IMR-90 (cell line): ENCODE results near the gene ACYP2. TPM values are rescaled to one million over a fixed set of nuclear protein-coding genes. Genes with fewer than 3 reads are reported as not detected.

Experiments used
- ATAC-seq: fragments of 200-7000 bp; cut with Tn5 transposase; 2 replicates; pipeline ENCODE4 v1.9.1; 2020; ENCODE audit warnings: low read depth, mild to moderate bottlenecking, moderate library complexity
- BruUV-seq: library from RNA; stranded (reverse); fragments of 400-500 nt; replicated peaks from 2 replicates; lab custom pipeline; 2021; lab: Mats Ljungman, UMichigan
- CTCF ChIA-PET: fragments of 300-600 bp; formaldehyde crosslinking; extraction: SDS; loops from one replicate; lab custom pipeline; 2021; ENCODE audit warnings: antibody characterized with exemption; lab: Yijun Ruan, JAX
- POLR2A ChIA-PET: fragments of 300-600 bp; sonication (Branson Sonifier 250); formaldehyde crosslinking; loops from one replicate; lab custom pipeline; 2022; ENCODE audit warnings: antibody characterized with exemption; ENCODE audit not compliant: unreplicated experiment; lab: Charles Lee
- DNase-seq: peaks from one replicate; pipeline ENCODE4 v3.0.0; 2013
- H2AFZ ChIP-seq: replicated peaks from 2 replicates; pipeline ENCODE3; 2013; ENCODE audit warnings: low read length, mild to moderate bottlenecking; ENCODE audit not compliant: poor library complexity
- H2AK5ac ChIP-seq: 2 replicates; pipeline ENCODE4 v1.6.1; 2013; ENCODE audit warnings: low read depth, low read length, inconsistent platforms
- H2AK9ac ChIP-seq: replicated peaks from 2 replicates; pipeline ENCODE3; 2013; ENCODE audit warnings: mild to moderate bottlenecking, low read depth, low read length, moderate library complexity; ENCODE audit not compliant: poor library complexity
- H2BK120ac ChIP-seq: 2 replicates; pipeline ENCODE4 v1.6.1; 2013; ENCODE audit warnings: low read depth, low read length, inconsistent platforms
- H2BK15ac ChIP-seq: 3 replicates; pipeline ENCODE4 v1.6.1; 2013; ENCODE audit warnings: low read depth, low read length, inconsistent platforms
- H2BK20ac ChIP-seq: 2 replicates; pipeline ENCODE4 v1.6.1; 2013; ENCODE audit warnings: low read depth, mild to moderate bottlenecking, inconsistent platforms, low read length, moderate library complexity
- H2BK5ac ChIP-seq: 2 replicates; pipeline ENCODE4 v1.6.1; 2013; ENCODE audit warnings: mild to moderate bottlenecking, low read depth, low read length, inconsistent platforms; ENCODE audit not compliant: poor library complexity, severe bottlenecking
- H3K14ac ChIP-seq: replicated peaks from 2 replicates; pipeline ENCODE4 v1.6.1; 2013; ENCODE audit warnings: low read depth, low read length, inconsistent platforms
- H3K18ac ChIP-seq: 2 replicates; pipeline ENCODE4 v1.6.1; 2013; ENCODE audit warnings: low read depth, low read length, control low read depth
- H3K23ac ChIP-seq: 2 replicates; pipeline ENCODE4 v1.6.1; 2013; ENCODE audit warnings: low read depth, low read length, inconsistent platforms
- H3K27ac ChIP-seq: 2 replicates; pipeline ENCODE4 v1.5.1; 2013; ENCODE audit warnings: mild to moderate bottlenecking, control low read depth, low read length; ENCODE audit not compliant: insufficient read depth
- H3K27me3 ChIP-seq: 2 replicates; pipeline ENCODE4 v1.6.1; 2013; ENCODE audit warnings: low read length; ENCODE audit not compliant: control insufficient read depth, insufficient read depth
- H3K36me3 ChIP-seq: 2 replicates; pipeline ENCODE4 v1.6.1; 2013; ENCODE audit warnings: low read length, mixed read lengths; ENCODE audit not compliant: control insufficient read depth, insufficient read depth
- H3K4ac ChIP-seq: 2 replicates; pipeline ENCODE4 v1.6.1; 2013; ENCODE audit warnings: low read depth, low read length, inconsistent platforms
- H3K4me1 ChIP-seq: 2 replicates; pipeline ENCODE4 v1.6.1; 2013; ENCODE audit warnings: low read length, mixed read lengths; ENCODE audit not compliant: control insufficient read depth, insufficient read depth
- H3K4me2 ChIP-seq: 2 replicates; pipeline ENCODE4 v1.6.1; 2013; ENCODE audit warnings: low read depth, mild to moderate bottlenecking, control low read depth, low read length, moderate library complexity
- H3K4me3 ChIP-seq: 2 replicates; pipeline ENCODE4 v1.5.1; 2013; ENCODE audit warnings: low read depth, mild to moderate bottlenecking, control low read depth, low read length, moderate library complexity; ENCODE audit not compliant: insufficient read depth
- H3K56ac ChIP-seq: 2 replicates; pipeline ENCODE4 v1.6.1; 2013; ENCODE audit warnings: low read length, inconsistent platforms; ENCODE audit not compliant: insufficient read depth; ENCODE audit errors: extremely low read depth
- H3K79me1 ChIP-seq, 2 experiments: 2 replicates each; pipeline ENCODE4 v1.6.1; 2013; ENCODE audit warnings: low read length in 2 of 2, inconsistent platforms in 1 of 2, low read depth in 1 of 2
- H3K9ac ChIP-seq: 2 replicates; pipeline ENCODE4 v1.6.1; 2013; ENCODE audit warnings: low read depth, low read length, control low read depth
- H3K9me1 ChIP-seq: 2 replicates; pipeline ENCODE4 v1.6.1; 2013; ENCODE audit warnings: low read length, inconsistent platforms; ENCODE audit not compliant: insufficient read depth
- H3K9me3 ChIP-seq: 2 replicates; pipeline ENCODE4 v1.6.1; 2013; ENCODE audit warnings: low read length; ENCODE audit not compliant: control insufficient read depth, insufficient read depth
- H4K20me1 ChIP-seq: 2 replicates; pipeline ENCODE4 v1.6.1; 2013; ENCODE audit warnings: low read length, inconsistent platforms; ENCODE audit not compliant: insufficient read depth
- H4K5ac ChIP-seq: 2 replicates; pipeline ENCODE4 v1.6.1; 2013; ENCODE audit warnings: mild to moderate bottlenecking, low read depth, low read length, control low read depth
- H4K8ac ChIP-seq, 2 experiments: 2 replicates each; pipeline ENCODE4 v1.6.1; 2013; ENCODE audit warnings: low read depth in 2 of 2, low read length in 2 of 2, control low read depth in 1 of 2, inconsistent platforms in 1 of 2
- H4K91ac ChIP-seq: 2 replicates; pipeline ENCODE4 v1.6.1; 2013; ENCODE audit warnings: low read depth, low read length, inconsistent platforms; ENCODE audit not compliant: insufficient read depth
- BHLHE40 ChIP-seq: fragments of 150-350 bp; IDR thresholded peaks from 2 replicates; pipeline ENCODE4 v1.6.1; 2016; ENCODE audit warnings: mild to moderate bottlenecking, low read depth, low read length
- CEBPB ChIP-seq: IDR thresholded peaks from 2 replicates; pipeline ENCODE4 v1.6.1; 2012; ENCODE audit warnings: low read depth, low read length, improper control_type of control experiment
- CHD1 ChIP-seq: IDR thresholded peaks from 2 replicates; pipeline ENCODE4 v1.6.1; 2012; ENCODE audit warnings: low read depth, low read length, improper control_type of control experiment
- FOS ChIP-seq: fragments of 150-350 bp; IDR thresholded peaks from 2 replicates; pipeline ENCODE4 v1.6.1; 2016; ENCODE audit warnings: low read depth, low read length
- MAFK ChIP-seq: IDR thresholded peaks from 2 replicates; pipeline ENCODE4 v1.6.1; 2012; ENCODE audit warnings: low read depth, low read length, improper control_type of control experiment
- MXI1 ChIP-seq: IDR thresholded peaks from 2 replicates; pipeline ENCODE4 v1.6.1; 2012; ENCODE audit warnings: low read depth, mild to moderate bottlenecking, low read length, moderate library complexity, borderline replicate concordance
- NFE2L2 ChIP-seq: fragments of 150-350 bp; IDR thresholded peaks from 2 replicates; pipeline ENCODE4 v1.6.1; 2016; ENCODE audit warnings: low read depth, mild to moderate bottlenecking, low read length
- POLR2A ChIP-seq: IDR thresholded peaks from 2 replicates; pipeline ENCODE4 v1.6.1; 2012; ENCODE audit warnings: mild to moderate bottlenecking, low read depth, low read length
- RAD21 ChIP-seq: IDR thresholded peaks from 2 replicates; pipeline ENCODE4 v1.6.1; 2012; ENCODE audit warnings: low read length, improper control_type of control experiment
- RCOR1 ChIP-seq: IDR thresholded peaks from 2 replicates; pipeline ENCODE4 v1.6.1; 2012; ENCODE audit warnings: mild to moderate bottlenecking, low read length, improper control_type of control experiment; ENCODE audit not compliant: insufficient replicate concordance
- SMC3 ChIP-seq: fragments of 150-350 bp; IDR thresholded peaks from 2 replicates; pipeline ENCODE4 v1.6.1; 2016; ENCODE audit warnings: low read depth, mild to moderate bottlenecking, antibody characterized with exemption, low read length, moderate library complexity
- WGBS, 2 experiments: methylation state at CpG; one replicate each; pipeline versions ENCODE4 v1.1.5 to v1.1.7; 2013; ENCODE audit warnings: missing lambda C conversion rate in 2 of 2; ENCODE audit not compliant: insufficient read length in 1 of 2; ENCODE audit errors: extremely low coverage in 2 of 2; 5-methylcytosine and 5-hydroxymethylcytosine counted together
- dilution Hi-C: fragments of 300-500 bp; cut with HindIII; formaldehyde crosslinking; loops from one replicate; pipeline ENCODE4 v1.14.3; 2018; ENCODE audit warnings: low sequenced_read_pairs; ENCODE audit not compliant: unreplicated experiment
- in situ Hi-C: fragments of 300-500 bp; cut with MboI; formaldehyde crosslinking; loops from 3 replicates; pipeline ENCODE4 v1.14.3; 2019; ENCODE audit warnings: low sequenced_read_pairs, inconsistent platforms, mixed read lengths
- intact Hi-C: fragments of 100-400 bp; cut with micrococcal nuclease; formaldehyde crosslinking; loops from 2 replicates; pipeline ENCODE4 v1.10.0; 2022
- polyA plus RNA-seq, 3 experiments: library from polyadenylated mRNA; depleted of rRNA; stranded (reverse); fragments of >200 nt; gene quantifications; 2 replicates each; pipeline ENCODE4 v1.2.3, GENCODE V29; 2012; ENCODE audit warnings: low replicate concordance in 1 of 3
- total RNA-seq: library from RNA; depleted of rRNA; stranded (reverse); fragments of >200 nt; gene quantifications from 2 replicates; pipeline ENCODE4 v1.2.3, GENCODE V29; 2012
- TF ChIP-seq, protein P1 (sequence below): conservative IDR thresholded peaks from 2 replicates; pipeline ENCODE4 v1.5.1; 2012; ENCODE audit warnings: mild to moderate bottlenecking, low read depth, low read length, improper control_type of control experiment
- TF ChIP-seq, protein P2 (sequence below): fragments of 150-350 bp; IDR thresholded peaks from 2 replicates; pipeline ENCODE4 v1.6.1; 2016; ENCODE audit warnings: low read depth, mild to moderate bottlenecking, low read length, moderate library complexity, borderline replicate concordance
- TF ChIP-seq, protein P3 (sequence below): fragments of 150-350 bp; IDR thresholded peaks from 2 replicates; pipeline ENCODE4 v1.6.1; 2017; ENCODE audit warnings: mild to moderate bottlenecking, antibody characterized with exemption, low read length, low read depth

The ACYP2 gene
- total and polyA plus RNA-seq, 2 of the 4 experiments (the other 2 are of a cell fraction): 3.9 to 7.4 TPM

DNA sequence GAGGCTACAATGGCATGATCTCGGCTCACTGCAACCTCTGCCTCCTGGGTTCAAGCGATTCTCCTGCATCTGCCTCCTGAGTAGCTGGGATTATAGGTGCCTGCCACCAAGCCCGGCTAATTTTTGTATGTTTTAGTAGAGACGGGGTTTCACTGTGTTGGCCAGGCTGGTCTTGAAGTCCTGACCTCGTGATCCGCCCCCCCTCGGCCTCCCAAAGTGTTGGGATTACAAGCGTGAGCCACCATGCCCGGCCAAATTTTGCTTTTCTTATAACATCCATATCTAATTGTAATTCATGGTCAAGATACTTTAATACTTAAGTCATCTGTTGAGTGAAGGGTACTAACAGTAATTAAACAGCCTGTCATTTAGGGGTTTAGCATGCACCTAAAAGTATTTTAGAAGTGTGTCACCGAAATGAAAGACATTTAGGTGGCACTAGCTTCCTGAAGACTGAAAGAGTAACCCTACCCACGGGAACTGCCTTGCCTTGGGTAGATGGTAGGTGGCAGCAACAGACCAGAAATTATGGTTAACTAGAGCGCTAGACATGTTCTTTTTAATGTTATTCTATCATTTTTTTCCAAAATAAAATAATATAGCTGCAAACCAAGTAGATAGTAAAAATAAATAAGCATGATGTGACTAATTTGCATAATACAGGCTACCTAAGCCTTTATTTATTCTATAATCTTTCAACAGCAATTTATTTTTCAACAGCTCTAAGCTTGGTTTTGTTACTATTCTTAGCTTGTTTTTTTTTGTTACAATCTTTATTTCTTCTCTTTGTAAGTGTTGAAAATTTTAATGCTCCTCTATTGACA lies 8.6 kb upstream of the ACYP2 start:
- Histone ChIP-seq H2BK20ac (no peak overlapping the region), H3K4ac (no peak overlapping the region), H3K18ac (no peak overlapping the region), H3K36me3 (no peaks in the 10 kb centered on the region), H2BK5ac (no peak overlapping the region), H3K23ac (no peak overlapping the region), H3K14ac (no peak overlapping the region), H3K4me1 (peaks cover 3% of the 10 kb centered on the region), H2BK120ac (no peak overlapping the region), H3K9me3 (no peaks in the 10 kb centered on the region), H3K79me1 (no peaks in the 10 kb centered on the region), H3K9ac (no peak overlapping the region), H2AK9ac (no peak overlapping the region), H4K5ac (no peak overlapping the region), H3K27me3 (no peaks in the 10 kb centered on the region), H2AFZ (no peak overlapping the region), H2AK5ac (no peak overlapping the region), H2BK15ac (no peak overlapping the region), H4K8ac (no peak overlapping the region), H3K4me2 (no peak overlapping the region), H3K27ac (no peak overlapping the region), H4K91ac (no peak overlapping the region), H3K9me1 (no peaks in the 10 kb centered on the region), H3K4me3 (no peak overlapping the region), H3K56ac (no peak overlapping the region), H4K20me1 (no peaks in the 10 kb centered on the region)
- BruUV-seq: no TSS peak
- peak; percentile 66 for DNase-seq
- ATAC-seq: peak; percentile 86
- intact Hi-C loops (loop anchor here (1.0 to 10.0 kb wide), 4 partner anchors 228 to 731 kb away; a partner anchor contains a TSS), in situ Hi-C loops (no loop called here), dilution Hi-C loops (no loop called here)
- no CpG with 5 or more reads among the region's 12 CpGs for WGBS, 2 experiments
- ChIA-PET CTCF (interaction anchor here (0.5 to 2.2 kb wide), 21 partner anchors 8 to 793 kb away, joined by 3 to 13 read pairs (median 4); no protein-coding TSS in a partner anchor), POLR2A (interaction anchor here (0.6 kb wide), 1 partner anchor 320 kb away, joined by 3 read pairs; no protein-coding TSS in a partner anchor)
- TF ChIP-seq MXI1 (no peak), RCOR1 (no peak), CEBPB (no peak), POLR2A (no peak), BHLHE40 (no peak), CHD1 (no peak), FOS (no peak), NFE2L2 (no peak), MAFK (no peak), SMC3 (peak; percentile 82), RAD21 (peak; percentile 82)
- TF ChIP-seq, protein P1, sequence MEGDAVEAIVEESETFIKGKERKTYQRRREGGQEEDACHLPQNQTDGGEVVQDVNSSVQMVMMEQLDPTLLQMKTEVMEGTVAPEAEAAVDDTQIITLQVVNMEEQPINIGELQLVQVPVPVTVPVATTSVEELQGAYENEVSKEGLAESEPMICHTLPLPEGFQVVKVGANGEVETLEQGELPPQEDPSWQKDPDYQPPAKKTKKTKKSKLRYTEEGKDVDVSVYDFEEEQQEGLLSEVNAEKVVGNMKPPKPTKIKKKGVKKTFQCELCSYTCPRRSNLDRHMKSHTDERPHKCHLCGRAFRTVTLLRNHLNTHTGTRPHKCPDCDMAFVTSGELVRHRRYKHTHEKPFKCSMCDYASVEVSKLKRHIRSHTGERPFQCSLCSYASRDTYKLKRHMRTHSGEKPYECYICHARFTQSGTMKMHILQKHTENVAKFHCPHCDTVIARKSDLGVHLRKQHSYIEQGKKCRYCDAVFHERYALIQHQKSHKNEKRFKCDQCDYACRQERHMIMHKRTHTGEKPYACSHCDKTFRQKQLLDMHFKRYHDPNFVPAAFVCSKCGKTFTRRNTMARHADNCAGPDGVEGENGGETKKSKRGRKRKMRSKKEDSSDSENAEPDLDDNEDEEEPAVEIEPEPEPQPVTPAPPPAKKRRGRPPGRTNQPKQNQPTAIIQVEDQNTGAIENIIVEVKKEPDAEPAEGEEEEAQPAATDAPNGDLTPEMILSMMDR: peak; percentile 83
- TF ChIP-seq, protein P2, sequence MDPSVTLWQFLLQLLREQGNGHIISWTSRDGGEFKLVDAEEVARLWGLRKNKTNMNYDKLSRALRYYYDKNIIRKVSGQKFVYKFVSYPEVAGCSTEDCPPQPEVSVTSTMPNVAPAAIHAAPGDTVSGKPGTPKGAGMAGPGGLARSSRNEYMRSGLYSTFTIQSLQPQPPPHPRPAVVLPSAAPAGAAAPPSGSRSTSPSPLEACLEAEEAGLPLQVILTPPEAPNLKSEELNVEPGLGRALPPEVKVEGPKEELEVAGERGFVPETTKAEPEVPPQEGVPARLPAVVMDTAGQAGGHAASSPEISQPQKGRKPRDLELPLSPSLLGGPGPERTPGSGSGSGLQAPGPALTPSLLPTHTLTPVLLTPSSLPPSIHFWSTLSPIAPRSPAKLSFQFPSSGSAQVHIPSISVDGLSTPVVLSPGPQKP: no peak
- TF ChIP-seq, protein P3, sequence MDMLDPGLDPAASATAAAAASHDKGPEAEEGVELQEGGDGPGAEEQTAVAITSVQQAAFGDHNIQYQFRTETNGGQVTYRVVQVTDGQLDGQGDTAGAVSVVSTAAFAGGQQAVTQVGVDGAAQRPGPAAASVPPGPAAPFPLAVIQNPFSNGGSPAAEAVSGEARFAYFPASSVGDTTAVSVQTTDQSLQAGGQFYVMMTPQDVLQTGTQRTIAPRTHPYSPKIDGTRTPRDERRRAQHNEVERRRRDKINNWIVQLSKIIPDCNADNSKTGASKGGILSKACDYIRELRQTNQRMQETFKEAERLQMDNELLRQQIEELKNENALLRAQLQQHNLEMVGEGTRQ: no peak
